Stimulated activated CD8-positive, alpha-beta memory T cell treated with anti-CD3 and anti-CD28 coated beads, Interleukin-4, amount 100 ng/mL, for 4 hours (primary cell): ENCODE measurements around the gene CARD8.

ENCODE experiments used
- DNase-seq, 2 donors: peaks; one replicate each; pipeline ENCODE4 v3.0.0-alpha.2; 2020; ENCODE audit warnings: low read depth in 2 of 2, low spot score in 1 of 2

CARD8 gene

DNA sequence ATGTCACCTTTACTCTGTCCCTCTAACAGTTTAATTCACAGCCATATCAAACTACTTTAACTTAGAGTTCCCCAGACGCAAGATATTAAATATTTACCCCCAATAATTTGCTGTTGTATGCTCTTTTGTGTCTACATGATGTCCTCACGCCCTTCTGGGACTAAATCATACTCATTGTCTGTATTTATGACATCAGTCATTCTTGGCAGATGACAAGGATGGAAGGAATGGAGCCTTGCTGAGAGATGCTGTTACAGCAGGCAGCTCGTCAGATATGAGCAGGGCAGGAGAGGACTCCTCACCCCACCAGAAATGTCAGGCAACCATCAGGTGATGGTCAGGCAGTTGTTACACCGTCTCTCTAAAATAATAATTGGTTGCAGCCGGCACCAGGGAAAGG lies 41.8 kb downstream of the CARD8 start:
- no peak for DNase-seq

DNA sequence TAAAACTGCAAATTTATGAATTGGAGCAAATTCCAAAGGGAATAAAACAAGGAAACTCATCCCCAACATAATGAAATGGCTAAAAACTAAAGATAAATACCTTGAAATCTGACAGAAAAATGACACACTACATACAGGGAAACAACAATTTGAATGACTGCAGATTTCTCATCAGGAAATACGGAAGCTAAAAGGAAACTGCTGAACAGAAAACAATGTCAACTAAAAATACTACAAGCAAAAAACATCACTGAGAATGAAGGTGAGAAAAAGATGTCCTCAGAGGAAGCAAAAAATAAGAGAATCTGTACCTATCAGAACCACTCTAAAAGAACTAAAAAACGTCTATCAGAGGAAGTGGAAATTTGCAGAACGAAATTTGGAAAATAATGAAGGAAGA lies 45.7 kb downstream of the CARD8 start:
- DNase-seq = no peak

DNA sequence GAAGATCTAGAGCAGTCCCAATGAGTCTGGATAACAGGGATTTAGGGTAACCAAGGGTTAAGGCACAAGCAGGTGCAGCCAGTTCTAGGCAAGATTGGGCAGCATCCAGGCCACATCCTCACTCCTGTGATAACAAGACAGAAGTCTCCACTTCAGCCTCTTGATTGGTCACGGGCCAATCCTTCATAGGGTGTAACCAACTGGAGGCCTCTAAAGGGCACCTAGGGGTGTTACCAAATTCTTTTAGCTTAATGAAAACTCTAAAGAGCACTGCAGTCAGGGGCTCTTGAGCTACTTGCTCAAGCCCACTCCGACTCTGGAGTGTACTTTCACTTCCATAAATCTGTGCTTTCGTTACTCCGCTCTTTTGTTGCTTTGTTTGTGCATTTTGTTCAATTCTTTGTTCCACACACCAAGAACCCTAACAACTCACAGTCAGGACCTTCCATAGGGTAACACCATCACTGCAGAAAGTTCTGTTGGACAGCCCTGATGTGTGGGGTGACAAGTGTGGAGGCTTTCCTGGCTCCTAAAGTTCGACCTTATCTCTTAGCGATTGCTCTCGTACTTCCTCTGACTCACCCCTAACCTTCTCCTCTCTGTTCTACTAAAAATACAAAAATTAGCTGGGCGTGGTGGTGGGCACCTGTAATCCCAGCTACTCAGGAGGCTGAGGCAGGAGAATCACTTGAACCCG lies 49.2 kb downstream of the CARD8 start:
- DNase-seq = no peak

DNA sequence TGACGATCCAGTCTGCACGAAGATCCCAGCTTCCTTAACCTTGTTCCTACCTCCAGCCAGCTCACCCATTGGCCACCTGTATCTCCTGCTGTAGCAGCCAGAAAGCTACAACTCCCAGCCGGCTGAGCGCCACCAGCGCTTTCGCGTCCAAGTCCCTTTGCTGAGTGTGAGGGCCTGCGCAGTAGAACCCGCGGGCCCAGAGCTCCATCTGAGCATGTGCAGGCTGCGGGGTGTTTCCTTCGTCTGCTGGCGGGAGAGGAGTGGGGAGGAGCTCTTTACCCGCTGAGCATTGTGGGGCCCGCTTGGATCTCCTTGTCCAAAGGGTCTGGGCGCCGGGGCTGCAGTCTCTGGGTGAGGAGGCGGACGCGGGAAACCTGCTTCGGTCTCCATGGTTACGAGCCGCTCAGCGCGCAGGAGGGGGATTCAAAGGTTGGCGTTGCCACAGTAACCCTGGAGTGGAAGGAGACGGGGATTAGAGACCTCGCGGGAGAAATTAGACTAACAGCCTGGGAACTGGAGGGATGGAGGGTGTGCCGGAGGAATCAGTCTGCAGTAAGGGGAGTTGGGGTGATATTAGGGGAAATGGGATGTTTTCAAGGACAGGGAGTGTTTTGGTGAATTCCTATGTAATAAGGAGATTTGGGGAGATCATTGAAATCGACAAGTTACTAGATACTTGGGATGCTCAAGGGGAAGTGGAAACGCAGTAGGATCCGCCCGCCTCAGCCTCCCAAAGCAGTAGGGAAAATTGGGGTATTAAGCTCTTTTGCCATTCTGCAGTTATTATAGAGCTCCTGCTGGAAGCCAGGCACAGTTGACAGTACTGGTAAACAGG lies 51.7 kb downstream of the CARD8 start:
- DNase-seq = peak; percentile 74 to 83

DNA sequence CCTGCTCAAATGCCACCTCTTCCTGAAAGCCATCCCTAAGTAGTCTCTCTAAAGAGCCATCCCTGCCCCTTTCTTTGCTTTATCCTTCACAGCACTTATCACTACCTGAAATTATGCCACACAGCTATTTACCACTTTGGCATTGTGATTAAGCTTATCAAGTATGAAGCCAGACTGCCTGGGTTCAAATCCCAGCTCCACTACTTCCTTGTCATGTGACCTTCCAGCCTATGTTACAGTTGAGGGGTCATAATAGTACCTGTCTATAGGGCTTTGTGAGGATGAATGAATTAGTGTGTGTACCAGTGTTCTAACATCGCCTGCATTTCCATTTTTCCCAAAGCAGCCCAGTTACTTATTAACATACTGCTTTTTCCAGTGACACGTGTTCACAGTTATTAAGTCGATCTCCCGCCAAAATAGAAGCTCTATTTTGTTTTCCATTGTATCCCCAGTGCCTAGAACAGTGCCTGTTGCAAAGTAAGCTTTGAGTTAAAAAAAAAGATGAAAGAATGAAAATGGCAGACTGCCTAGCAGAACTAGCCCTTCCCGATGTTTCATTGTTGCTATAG lies 52.4 kb downstream of the CARD8 start:
- DNase-seq = no peak

DNA sequence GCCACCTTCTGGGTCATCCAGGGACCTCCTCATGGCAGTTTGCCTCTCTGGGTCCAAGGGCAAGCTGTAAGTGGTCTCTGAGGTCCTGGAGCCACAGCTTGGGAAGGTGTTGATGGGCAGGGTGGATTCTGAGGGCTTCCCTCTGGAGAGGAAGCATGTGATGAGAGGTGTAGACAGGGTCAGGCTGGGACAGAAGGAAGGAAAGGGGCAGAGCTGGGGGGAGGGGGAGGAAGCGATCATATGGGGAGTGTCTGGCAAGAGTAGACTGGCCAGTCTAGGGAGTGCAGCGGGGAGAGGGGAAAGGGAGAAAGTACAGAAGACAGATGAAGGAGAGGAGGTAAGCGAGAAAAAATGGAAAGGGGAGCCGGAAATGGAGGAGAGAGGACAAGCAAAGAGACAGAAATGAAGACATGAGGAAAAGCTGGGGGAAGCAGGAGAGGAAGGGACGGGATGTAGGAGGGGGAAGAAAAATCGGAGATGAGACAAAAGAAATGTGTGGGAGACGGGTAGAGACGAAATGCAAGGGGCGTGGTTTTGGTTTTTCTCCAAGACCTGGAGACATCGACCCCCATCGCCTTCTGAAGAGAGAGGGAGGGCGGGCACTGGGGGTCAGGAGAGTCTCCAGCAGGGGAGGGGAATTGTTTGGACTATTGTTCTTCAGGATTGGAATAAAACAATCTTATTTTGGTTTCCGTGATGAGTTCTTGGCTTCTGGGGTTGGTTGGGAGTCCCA lies 58.6 kb downstream of the CARD8 start:
- no peak for DNase-seq

DNA sequence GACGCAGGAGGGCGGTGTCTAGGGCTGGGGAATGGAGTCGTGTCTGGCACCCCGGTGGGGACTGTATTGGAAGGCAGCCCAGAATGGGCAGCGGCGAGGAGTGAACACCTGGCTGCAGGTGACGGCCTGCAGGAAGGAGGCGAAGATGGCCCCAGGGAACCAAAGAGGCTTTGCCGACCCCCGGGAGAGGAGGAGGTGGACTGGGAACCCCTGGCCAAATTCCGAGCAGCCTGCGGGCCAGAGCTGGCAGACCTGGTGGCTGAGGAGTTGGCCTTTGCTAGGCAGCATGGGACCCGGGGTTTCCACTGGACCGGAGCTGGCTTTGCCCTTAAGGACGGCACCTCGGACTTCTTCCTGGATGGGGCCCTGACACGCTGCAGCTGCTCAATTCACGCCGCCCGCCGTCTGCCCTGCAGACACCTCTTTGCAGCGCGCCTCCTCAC lies 59.4 kb downstream of the CARD8 start:
- DNase-seq = no peak

DNA sequence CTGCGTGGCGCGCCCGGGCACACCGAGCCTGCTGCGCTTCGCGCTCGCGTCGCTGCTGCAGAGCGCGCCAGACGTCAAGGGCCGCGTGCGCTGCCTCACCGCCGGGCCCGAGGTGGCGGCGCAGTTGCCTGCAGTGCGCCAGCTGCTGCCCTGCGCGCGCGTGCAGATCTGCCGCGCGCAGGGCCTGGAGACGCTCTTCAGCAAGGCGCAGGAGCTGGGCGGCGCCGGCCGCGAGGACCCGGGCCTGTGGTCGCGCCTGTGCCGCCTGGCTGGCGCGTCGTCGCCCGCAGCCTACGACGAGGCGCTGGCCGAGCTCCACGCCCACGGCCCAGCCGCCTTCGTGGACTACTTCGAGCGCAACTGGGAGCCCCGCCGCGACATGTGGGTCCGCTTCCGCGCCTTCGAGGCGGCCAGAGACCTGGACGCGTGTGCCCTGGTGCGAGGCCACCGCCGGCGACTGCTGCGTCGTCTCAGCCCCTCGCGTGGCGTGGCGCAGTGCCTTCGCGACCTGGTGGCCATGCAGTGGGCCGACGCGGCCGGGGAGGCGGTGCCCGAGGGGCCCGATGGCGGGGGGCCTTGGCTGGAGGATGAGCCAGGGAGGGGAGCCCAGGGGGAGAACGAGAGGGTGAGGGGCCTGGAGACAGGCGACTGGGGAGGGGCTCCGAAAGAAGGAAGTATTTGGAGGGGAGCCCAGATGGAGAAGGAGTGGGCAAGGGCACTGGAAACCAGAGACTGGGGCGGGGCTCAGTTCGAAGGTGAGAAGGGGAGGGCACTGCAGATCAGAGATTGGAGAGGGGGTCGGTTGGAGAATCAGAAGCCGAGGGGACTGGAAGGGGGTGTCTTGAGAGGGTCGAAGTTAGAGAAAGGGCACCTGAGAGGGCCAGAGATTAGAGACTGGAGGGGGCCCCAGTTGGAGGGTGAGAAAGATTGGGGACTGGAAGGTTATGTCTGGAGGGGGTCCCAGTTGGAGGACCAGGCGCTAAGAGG lies 60.6 kb downstream of the CARD8 start:
- DNase-seq = no peak

DNA sequence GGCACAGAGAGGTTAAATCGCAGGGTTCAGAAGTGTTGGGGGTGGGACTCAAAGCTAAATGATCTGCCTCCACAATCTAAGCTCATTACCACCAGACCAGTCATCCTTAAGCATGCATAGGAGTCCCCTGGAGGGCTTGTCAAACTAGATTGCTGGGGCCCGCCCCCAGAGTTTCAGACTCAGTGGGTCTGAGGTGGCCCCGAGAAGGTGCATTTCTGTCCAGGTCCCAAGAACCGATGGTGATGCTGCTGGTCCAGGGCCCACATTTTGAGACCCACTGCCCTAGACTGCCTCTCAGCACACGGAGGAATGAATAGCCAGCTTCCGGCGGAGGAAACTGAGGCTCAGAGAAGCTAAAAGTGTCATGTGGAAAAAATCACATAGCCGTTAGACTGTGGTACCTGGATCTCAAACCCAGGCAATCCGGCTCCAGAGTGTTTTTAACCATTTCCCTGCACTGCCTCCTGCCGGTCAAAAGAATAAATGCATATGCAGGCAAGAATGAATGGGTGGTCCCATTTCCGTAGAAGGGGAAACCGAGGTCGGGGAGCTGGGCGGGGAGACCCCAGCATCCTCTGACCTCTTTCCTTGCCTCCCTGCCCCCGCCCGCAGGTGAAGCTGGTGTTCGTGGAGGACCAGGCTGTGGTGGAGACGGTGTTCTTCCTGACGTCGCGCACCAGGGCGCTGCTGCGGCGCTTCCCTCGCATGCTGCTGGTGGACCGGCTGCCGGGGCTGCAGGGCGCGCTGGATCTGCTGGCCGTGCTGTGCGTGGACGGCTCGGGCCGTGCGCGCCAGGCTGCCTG lies 61.5 kb downstream of the CARD8 start:
- no peak for DNase-seq

DNA sequence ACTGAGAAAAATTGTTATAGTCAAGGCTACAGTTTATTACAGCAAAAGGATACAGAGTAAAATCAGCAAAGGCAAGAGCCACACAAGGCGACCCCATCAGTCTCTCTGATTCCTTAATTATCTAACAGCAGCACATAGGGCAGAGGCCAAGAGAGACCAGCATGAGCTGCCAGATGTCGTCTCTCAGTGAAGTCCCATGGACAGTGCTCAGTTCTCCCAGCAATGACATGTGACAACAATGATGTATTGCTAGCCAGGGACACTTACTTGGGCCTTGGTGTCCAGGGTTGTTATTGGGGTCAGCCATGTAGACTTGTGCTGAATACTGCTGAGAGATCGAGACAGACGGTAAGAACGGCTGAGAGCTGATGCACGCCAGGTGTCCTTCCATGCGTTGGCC lies 63.0 kb downstream of the CARD8 start:
- no peak for DNase-seq

DNA sequence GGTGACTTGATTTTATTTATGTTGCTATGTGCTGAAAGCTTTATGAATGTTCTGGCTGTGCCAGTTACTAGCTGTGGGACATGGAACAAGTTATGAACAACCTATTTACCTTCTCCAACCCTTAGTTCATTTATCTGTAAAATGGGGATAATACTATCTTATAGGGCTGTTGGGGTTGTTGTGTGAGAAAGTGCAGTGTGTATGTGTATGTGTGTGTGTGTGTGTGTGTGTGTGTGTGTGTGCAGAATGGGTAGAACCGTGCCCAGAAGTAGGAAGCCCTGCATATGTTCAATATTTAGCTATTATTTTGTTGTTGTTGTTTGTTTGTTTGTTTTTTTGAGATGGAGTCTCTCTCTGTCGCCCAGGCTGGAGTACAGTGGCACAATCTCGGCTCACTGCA lies 64.8 kb downstream of the CARD8 start:
- no peak for DNase-seq

DNA sequence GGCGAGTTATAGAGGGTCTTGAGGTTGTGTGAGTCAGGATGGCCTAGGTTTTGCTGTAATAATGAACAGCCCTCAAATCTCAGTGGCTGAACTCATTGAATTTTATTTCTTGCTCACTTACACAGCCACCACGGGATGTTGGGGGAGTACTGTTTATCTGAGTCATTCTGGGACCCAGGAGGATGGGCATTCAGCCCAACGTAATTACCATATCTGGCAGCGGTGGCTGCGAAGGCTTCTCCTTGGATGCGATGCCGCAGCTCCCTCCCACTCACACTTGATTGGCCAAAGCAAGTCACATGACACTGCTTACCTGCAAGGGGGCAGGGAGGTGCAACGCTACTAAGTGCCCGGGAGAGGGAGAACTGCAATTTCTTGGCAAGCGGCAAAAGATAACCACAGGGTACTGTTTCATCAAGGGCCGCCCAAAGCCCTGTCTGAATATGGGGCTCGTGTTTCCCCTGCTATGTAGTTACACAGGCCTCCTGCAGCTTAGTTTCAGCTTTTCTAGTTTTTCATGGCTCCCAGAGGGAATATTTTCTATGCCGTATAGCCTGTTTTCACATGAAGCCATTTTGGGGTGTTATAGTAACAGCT lies 65.3 kb downstream of the CARD8 start:
- DNase-seq = peak in 1 of 2 donors; percentile 49

DNA sequence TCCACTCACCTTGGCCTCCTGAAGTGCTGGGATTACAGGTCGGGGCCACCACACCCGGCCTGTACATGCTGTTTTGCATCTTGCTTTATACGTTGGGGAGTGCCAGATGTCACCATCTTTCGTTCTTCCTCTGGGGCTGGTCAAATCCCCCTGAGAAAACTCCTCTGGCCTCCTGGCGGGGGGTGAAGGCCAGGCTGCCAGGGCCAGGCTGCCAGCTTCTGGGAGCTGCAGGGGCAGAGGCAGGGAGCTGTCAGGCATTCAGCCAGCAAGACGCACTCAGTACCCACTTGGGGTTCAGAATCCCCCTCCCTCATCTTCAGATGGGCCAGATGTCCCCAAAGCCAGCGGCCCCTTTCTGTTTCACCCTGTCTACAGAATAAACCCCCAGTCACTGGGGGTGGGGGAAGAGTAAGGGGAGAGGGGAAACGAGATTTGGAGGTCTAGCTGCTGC lies 69.1 kb downstream of the CARD8 start:
- DNase-seq = no peak

DNA sequence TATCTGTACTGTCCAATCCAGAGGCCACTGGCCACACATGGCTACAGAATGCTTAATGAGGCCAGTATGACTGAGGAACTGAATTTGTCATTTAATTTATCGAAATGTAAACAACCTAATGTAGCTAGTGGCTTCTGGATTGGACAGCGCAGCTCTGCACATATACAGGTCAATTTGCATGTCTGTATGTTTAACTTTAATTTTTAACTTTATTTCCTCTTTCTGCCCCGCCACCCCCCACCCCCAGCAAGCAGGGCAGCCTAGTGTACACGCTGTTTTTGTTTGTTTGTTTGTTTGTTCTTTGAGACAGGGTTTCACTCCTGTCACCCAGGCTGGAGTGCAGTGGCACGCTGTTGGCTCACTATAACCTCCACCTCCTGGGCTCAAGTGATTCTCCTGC lies 69.7 kb downstream of the CARD8 start:
- DNase-seq = no peak

DNA sequence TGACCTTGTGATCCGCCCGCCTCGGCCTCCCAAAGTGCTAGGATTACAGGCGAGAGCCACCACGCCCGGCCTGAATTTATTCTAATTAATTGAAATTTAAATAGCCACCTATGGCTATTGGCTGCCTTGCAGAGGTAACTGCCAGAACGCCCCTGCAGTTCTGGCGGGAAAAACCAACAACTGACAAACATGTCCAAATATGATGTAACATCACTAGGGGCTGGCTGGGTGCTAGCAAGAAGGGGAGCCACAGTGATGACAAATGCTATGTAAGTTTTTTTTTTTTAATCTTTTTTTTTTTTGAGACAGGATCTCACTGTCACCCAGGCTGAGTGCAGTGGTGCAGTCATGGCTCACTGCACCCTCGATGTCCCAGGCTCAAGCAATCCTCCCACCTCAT lies 72.4 kb downstream of the CARD8 start:
- DNase-seq = no peak

DNA sequence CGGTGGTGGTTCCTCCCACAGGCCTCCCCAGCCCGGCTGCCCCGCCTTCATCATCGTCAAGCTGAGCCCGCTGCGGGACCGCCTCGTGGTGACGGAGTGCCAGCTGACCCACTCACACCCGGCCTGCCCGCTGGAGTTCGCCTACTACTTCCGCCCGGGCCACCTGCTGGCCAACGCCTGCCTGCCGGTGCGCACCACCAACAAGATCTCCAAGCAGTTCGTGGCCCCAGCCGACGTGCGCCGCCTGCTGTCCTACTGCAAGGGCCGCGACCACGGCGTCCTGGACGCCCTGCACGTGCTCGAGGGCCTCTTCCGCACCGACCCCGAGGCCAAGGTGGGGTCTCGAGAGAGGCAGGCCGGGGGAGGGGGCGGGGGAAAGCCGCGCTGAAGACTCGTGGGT lies 73.3 kb downstream of the CARD8 start:
- DNase-seq = no peak

DNA sequence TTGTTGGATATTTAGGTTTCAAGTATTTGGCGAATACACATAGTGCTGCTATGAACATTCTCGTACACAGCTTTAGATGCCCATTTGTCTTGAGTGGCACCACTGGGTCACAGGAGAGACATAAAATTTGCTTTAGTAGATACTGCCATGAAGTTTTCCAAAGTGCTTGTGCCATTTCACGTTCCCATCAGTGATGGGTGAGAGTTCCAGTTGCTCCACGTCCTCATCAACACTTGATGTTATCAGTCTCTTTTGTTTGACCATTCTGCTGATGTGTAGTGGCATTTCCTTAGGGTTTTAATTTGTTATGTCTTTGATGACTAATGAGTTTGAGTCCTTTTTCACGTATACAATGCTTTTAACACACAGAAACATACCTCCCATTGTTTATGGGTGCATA lies 74.2 kb downstream of the CARD8 start:
- DNase-seq = no peak

DNA sequence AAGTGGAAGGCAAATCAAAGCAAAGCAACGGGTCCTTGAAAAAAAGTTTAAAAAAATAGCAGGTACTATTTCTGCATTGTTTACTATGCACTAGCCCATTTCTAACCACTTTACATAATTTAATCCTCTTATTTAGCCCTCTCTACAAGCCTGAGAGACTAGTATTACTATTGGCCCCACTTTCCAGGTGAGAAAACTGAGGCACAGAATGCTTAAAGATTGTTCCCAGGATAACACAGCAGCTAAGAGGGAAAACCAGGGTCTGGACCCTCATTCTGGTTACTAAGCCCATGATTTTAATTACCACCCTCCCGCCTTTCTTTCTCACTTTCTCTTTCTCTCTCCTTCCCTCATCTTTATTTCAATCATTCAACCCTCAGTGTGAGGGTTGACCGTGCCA lies 79.5 kb downstream of the CARD8 start:
- no peak for DNase-seq

DNA sequence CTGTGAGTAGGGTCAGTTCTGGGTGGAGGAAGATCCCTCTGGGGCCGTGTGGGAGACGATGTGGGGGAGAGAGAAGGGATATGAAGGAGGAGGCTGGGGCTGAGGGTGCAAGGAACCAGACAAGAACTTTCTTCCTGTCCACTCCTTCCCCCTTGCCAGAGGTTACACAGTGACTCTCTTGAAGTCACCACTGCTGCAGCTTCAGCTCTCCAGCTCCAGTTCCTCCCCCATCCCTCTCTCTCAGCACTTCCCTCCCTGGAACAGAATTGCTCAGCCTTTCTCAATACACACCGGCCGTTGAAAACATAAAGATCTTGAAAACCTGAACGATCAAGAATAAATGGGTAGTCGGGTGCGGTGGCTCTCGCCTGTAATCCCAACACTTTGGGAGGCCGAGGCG lies 80.1 kb downstream of the CARD8 start:
- no peak for DNase-seq
